NCI-H2171 (cell line): Measurements from ENCODE around the gene KCNH5.

Experiments
- DNase-seq: peaks from one replicate; lab custom pipeline; 2025; lab: John Stamatoyannopoulos, UW

Gene KCNH5

DNA sequence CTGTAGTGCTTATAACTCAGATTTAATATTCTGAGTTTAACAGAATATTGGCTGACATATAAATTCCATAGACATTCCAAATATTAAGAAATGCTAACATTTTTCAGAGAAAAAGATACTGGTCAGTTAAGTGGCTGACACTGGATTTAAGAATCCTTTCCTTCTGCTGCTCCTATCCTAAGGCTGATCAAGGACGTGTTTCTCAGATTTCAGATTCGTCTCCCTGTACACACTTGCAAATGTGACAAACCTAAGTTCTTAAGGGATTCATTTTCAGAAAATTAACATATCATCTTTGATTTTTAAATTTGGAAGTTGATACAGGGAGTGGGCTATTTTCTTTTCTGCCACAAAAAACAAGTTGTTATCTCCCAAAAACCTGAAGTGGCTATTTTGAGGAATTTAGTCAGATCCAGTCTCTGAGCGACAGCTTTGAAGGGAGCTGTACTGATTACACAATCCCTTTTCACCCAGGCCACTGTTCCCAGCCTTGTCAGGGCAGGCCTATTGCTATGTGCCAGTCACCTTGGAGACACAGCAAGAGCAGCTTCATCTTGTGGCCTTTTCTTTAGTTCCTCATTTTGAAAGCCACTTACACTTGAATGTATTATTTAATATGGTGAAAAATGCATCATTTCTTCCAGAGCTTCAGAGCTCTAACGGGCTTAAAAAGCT lies 370.6 kb downstream of the KCNH5 start:
- peak; percentile 70 for DNase-seq

DNA sequence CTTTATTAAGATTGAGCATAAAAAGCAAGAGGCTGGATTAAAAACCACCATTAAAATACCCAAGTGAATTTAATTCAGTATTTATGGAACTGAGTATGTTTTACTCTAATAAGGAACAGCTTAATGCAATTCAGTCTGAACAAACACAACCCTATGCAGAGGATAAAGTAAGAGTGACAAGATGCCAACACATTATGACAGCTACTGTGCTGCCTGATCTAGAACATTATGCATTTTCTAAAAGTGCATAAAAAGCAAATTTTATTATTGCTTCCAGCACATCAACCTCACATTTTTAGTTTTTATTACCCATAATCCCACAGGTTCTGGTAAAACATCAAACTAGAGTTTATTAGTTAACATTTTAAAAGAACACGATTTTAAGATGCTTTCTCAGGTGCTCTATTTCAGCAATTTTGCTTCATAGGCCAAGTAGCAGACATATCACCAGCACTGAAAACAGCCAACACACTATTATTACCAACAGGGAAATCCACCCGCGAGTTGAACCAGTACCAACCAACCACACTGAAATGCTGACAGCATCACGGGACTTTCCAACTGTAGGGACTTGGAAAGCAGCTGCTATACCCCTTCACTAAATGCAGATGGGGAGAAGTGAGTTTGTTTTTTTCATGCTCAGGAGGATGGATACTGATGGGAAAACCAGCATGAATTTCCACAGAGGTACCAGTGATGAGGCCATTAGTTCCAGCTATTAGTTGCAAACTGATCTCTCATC lies 372.1 kb downstream of the KCNH5 start:
- peak; percentile 82 for DNase-seq

GRCh38 chr14:62670526-62670925 lies 374.7 kb downstream of the KCNH5 start:
- DNase-seq: no peak

- DNase-seq: no peak
Observed at GRCh38 chr14:62667421-62667914, 377.8 kb downstream of the KCNH5 start.

GRCh38 chr14:62665286-62665685 lies 380.0 kb downstream of the KCNH5 start:
- peak; percentile 11 for DNase-seq

GRCh38 chr14:62663456-62663821 lies 381.8 kb downstream of the KCNH5 start:
- no peak for DNase-seq

DNA sequence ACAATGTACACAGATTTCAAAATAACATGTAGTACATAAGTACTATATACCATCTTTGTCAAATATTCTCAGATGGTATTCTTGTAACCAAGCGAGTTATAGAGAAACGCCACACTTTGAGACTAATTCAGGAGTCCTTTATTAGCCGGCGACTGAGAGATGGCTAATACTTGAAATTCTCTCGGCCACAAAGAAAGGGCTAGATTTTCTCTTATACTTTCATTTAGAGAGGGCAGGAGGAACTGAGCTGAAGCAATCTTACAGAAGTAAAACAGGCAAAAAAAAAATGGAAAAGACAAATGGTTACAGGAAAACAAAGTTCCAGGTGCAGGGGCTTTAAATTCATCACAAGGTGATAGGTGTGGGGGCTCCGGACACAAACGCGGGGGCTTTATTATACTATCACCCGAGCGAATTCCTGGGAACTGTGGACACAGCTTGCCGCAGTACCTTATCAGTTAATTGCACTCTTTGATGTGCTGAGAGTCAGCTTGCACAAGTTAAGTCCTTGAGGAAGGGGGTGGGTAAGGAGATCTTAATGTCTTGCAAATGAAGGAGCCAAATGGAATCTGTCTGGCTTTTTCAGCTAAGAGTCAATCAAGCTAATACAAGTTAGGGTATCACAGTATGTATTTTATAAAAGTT lies 382.3 kb downstream of the KCNH5 start:
- no peak for DNase-seq

GRCh38 chr14:62661818-62662217 lies 383.4 kb downstream of the KCNH5 start:
- no peak for DNase-seq

DNA sequence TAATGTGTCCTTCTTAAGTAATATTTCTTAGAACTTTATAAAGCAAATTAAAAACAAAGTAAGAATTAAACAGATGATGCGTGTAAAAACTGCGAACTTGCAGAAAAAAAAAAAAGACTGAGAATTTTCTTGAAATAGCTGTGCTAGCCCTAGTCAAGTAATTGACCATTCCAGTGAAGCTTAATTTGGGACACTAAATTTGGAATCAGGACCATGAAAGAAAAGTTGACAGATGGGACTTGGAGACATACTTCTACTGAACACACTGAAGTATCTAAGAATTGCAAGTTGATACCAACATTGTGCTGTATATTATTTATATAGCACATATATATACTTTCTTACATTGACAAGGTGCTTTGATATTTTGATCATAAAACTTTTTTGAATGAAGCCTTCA lies 386.6 kb downstream of the KCNH5 start:
- DNase-seq: no peak

DNA sequence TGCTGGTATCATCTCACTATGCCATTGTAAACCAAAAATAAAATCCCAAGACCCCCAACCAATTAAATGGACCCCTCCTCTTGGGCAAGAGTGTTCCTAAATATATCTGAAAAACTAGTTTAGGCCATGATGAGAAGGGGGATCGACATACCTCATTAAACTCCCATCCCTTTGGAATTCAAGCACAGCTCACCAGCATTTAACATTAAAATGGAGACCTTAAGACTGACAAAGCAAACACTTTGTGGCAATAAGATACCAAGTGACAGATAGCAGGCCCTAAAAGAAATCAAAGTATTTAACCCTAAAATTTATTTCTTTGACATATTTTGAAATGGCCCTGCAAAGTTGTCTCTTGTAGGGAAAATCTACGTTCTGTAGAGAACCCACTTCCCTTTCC lies 387.9 kb downstream of the KCNH5 start:
- DNase-seq: no peak

DNA sequence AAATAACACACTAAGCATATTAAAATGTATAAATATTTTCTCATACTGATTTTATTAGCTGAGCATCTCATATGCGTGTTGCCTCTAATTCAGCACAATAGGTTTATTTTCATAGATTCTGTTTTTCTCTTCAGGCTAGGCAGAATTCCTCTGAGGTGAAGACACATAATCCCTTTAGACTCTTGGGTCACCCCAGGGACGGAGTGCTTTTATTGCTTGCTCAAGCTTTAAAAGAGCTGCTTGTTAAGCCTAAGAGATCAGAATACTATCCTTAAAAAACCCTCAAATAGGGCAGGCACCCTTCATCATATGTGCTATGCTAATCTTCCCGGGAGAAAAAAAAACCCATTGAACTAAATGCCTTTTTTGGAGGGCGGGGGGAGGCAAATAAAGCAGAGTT lies 390.1 kb downstream of the KCNH5 start:
- DNase-seq: peak; percentile 14

GRCh38 chr14:62654641-62655040 lies 390.6 kb downstream of the KCNH5 start:
- DNase-seq: no peak
